Loucy (cell line): ENCODE data around the gene HTR2B.

Source experiments
- CTCF ChIP-seq: fragments of 200-600 bp; sonication (generic); conservative IDR thresholded peaks from 2 replicates; pipeline ENCODE4 v1.5.1; 2014; ENCODE audit warnings: mild to moderate bottlenecking, antibody characterized with exemption, low read length
- EZH2phosphoT487 ChIP-seq: fragments of 200-600 bp; IDR thresholded peaks from 2 replicates; pipeline ENCODE4 v1.6.1; 2018; ENCODE audit warnings: antibody characterized with exemption, mild to moderate bottlenecking, moderate library complexity, borderline replicate concordance

- TF ChIP-seq CTCF (no peak), EZH2phosphoT487 (no peak)
Observed at GRCh38 chr2:231088754-231089153, 36.1 kb downstream of the HTR2B start.
